ENCODE measurements around the gene GPRC5C.

DNA sequence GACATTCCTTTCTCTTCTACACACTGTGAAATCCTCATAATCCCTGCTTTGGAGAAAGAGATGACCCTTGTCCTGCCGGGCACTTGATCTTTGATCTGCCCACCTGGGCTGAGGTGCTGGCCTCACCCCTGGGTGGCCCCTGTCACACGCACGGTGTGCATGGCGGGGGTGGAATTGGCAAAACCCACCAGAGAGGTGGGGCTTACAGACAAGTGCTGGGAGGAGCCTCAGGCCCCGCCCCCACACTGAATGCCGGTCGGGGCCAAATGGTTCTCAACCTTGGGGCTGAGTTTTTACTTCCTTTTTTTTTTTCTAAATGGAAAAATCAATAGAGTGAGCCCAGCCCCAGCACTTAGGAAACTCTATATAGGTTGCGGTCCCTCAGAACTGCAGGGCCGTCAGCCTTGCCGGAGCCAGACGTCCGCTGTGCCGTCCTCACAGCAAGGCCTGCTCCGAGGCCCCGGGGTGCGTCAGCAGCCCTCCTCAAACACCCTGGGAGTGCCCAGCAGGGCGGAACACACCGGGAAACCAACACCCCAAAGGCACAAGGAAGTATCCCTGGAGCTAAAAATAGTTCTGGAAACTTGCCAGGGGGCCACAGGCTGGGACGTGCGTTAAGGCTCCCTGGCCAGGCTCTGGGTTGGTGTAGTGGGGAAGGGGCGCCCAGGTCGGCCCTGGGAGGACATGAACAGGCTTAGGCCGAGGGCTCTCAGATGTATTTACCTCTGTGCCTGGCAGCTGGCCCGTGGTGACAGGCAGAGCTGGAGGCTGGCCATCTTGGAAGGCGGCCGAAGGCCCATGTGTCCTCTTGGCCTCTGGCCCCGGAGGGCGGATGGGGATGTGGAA is 11.0 kb downstream of the GPRC5C start:
- TF ChIP-seq, protein P1, sequence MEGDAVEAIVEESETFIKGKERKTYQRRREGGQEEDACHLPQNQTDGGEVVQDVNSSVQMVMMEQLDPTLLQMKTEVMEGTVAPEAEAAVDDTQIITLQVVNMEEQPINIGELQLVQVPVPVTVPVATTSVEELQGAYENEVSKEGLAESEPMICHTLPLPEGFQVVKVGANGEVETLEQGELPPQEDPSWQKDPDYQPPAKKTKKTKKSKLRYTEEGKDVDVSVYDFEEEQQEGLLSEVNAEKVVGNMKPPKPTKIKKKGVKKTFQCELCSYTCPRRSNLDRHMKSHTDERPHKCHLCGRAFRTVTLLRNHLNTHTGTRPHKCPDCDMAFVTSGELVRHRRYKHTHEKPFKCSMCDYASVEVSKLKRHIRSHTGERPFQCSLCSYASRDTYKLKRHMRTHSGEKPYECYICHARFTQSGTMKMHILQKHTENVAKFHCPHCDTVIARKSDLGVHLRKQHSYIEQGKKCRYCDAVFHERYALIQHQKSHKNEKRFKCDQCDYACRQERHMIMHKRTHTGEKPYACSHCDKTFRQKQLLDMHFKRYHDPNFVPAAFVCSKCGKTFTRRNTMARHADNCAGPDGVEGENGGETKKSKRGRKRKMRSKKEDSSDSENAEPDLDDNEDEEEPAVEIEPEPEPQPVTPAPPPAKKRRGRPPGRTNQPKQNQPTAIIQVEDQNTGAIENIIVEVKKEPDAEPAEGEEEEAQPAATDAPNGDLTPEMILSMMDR (IDR thresholded peaks at IDR 0.05) = no peak
- peak; percentile 80 for TF ChIP-seq POLR2AphosphoS5 (IDR thresholded peaks at IDR 0.05)
